Lower leg skin (tissue), 3 donors: Measurements from ENCODE around the gene PTGS2.

ENCODE experiments used
- POLR2A ChIP-seq, 2 donors: fragments of 450-650 bp; IDR thresholded peaks; one replicate each; pipeline ENCODE4 v1.6.1; 2016 to 2017; ENCODE audit warnings: antibody characterized with exemption in 2 of 2, mild to moderate bottlenecking in 1 of 2, moderate library complexity in 1 of 2
- TF ChIP-seq, protein P1 (sequence below), 3 donors: fragments of 450-650 bp; IDR thresholded peaks; one replicate each; pipeline ENCODE4 v1.5.1; 2016; ENCODE audit warnings: antibody characterized with exemption in 3 of 3, mild to moderate bottlenecking in 3 of 3, moderate library complexity in 2 of 3

DNA sequence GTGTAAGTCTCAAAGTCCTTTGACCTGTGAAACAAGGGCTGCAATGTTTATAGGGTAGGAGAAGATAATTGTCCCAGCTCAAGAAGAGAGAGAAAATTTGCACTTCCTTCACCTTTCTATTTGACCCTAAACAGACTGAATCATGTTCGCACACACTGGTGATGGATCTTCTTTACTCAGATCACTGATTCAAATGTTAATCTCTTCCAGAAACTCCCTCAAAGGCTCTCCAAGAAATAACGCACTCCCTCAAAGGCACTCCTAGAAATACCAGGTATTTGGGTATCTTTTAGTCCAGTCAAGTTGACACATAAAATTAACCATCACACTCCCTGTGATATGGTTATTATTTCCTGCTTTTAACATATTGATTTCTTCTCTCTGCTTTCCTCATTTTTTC, 30.5 kb upstream of the PTGS2 start:
- TF ChIP-seq, protein P1, sequence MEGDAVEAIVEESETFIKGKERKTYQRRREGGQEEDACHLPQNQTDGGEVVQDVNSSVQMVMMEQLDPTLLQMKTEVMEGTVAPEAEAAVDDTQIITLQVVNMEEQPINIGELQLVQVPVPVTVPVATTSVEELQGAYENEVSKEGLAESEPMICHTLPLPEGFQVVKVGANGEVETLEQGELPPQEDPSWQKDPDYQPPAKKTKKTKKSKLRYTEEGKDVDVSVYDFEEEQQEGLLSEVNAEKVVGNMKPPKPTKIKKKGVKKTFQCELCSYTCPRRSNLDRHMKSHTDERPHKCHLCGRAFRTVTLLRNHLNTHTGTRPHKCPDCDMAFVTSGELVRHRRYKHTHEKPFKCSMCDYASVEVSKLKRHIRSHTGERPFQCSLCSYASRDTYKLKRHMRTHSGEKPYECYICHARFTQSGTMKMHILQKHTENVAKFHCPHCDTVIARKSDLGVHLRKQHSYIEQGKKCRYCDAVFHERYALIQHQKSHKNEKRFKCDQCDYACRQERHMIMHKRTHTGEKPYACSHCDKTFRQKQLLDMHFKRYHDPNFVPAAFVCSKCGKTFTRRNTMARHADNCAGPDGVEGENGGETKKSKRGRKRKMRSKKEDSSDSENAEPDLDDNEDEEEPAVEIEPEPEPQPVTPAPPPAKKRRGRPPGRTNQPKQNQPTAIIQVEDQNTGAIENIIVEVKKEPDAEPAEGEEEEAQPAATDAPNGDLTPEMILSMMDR (IDR thresholded peaks at IDR 0.05) = no peak
- TF ChIP-seq POLR2A (IDR thresholded peaks at IDR 0.05) = no peak
